Tibial nerve (tissue), 4 donors: ENCODE measurements around the gene MYO15B.

ENCODE experiments used
- CTCF ChIP-seq, 5 experiments: fragments of 200-600 bp in 3 of 5; fragments of 450-650 bp in 2 of 5; sonication (generic) in 3 of 5; IDR thresholded peaks; one replicate each; pipeline ENCODE4 v1.5.1; 2016 to 2019; ENCODE audit warnings: antibody characterized with exemption in 5 of 5, mild to moderate bottlenecking in 3 of 5, moderate library complexity in 2 of 5
- EP300 ChIP-seq, 2 donors: sonication (generic); formaldehyde crosslinking; IDR thresholded peaks; one replicate each; pipeline ENCODE4 v1.6.1; 2017; ENCODE audit warnings: antibody characterized with exemption in 2 of 2, mild to moderate bottlenecking in 1 of 2
- POLR2A ChIP-seq, 2 donors: fragments of 450-650 bp; IDR thresholded peaks; one replicate each; pipeline ENCODE4 v1.6.1; 2017; ENCODE audit warnings: antibody characterized with exemption in 2 of 2, mild to moderate bottlenecking in 2 of 2, moderate library complexity in 2 of 2

- TF ChIP-seq CTCF (IDR thresholded peaks at IDR 0.05) (no peak), POLR2A (IDR thresholded peaks at IDR 0.05) (no peak), EP300 (IDR thresholded peaks at IDR 0.05) (no peak)
Measured at GRCh38 chr17:75558666-75559530, 28.7 kb upstream of the MYO15B start.
